GM18909 (cell line): ENCODE results near the gene C1orf53.

Experiments used
- ATAC-seq: cut with Tn5 transposase; IDR thresholded peaks from one replicate; pipeline ENCODE4 v1.9.1; 2021; ENCODE audit warnings: mild to moderate bottlenecking; ENCODE audit not compliant: unreplicated experiment, poor library complexity

The C1orf53 gene

GRCh38 chr1:197907846-197908616 is 5.6 kb downstream of the C1orf53 start:
- no peak for ATAC-seq

- no peak for ATAC-seq
These were observed 6.3 kb downstream of the C1orf53 start for GRCh38 chr1:197908716-197909220.

GRCh38 chr1:197909384-197909783 is 7.0 kb downstream of the C1orf53 start:
- ATAC-seq, result no peak

- ATAC-seq, result no peak
These were observed 7.9 kb downstream of the C1orf53 start for GRCh38 chr1:197910120-197910991.

- no peak for ATAC-seq
These were observed 8.9 kb downstream of the C1orf53 start for GRCh38 chr1:197911111-197911856.

- ATAC-seq, result no peak
These were observed 9.6 kb downstream of the C1orf53 start for GRCh38 chr1:197911857-197912696.

- no peak for ATAC-seq
These were observed 10.5 kb downstream of the C1orf53 start for GRCh38 chr1:197912739-197913494.

GRCh38 chr1:197913495-197914276 is 11.3 kb downstream of the C1orf53 start:
- no peak for ATAC-seq

- no peak for ATAC-seq
These were observed 12.1 kb downstream of the C1orf53 start for GRCh38 chr1:197914510-197914909.

- no peak for ATAC-seq
These were observed 12.9 kb downstream of the C1orf53 start for GRCh38 chr1:197915260-197915861.

- ATAC-seq, result no peak
These were observed 13.6 kb downstream of the C1orf53 start for GRCh38 chr1:197915862-197916499.

- ATAC-seq, result no peak
These were observed 14.1 kb downstream of the C1orf53 start for GRCh38 chr1:197916500-197916983.

GRCh38 chr1:197917805-197918651 is 15.6 kb downstream of the C1orf53 start:
- ATAC-seq, result no peak

GRCh38 chr1:197918807-197919345 is 16.4 kb downstream of the C1orf53 start:
- no peak for ATAC-seq

- ATAC-seq, result no peak
These were observed 17.1 kb downstream of the C1orf53 start for GRCh38 chr1:197919346-197920066.

- ATAC-seq, result no peak
These were observed 17.6 kb downstream of the C1orf53 start for GRCh38 chr1:197920067-197920396.
